Mononuclear cell (primary cell): ENCODE data around the gene MXRA8. TPM values are rescaled to one million over a fixed set of nuclear protein-coding genes. Genes with fewer than 3 reads are reported as not detected.

ENCODE experiments used
- H3K27me3 ChIP-seq: 2 replicates; pipeline ENCODE4 v1.6.0; 2011; ENCODE audit warnings: low read length, control low read depth; ENCODE audit not compliant: insufficient read depth
- H3K4me1 ChIP-seq: 2 replicates; pipeline ENCODE4 v1.5.1; 2011; ENCODE audit warnings: mild to moderate bottlenecking, low read length, control low read depth; ENCODE audit not compliant: insufficient read depth
- H3K4me3 ChIP-seq: 2 replicates; pipeline ENCODE4 v1.5.1; 2011; ENCODE audit warnings: mild to moderate bottlenecking, low read length, moderate library complexity
- H3K9me3 ChIP-seq: 2 replicates; pipeline ENCODE4 v1.5.1; 2011; ENCODE audit warnings: low read depth, mild to moderate bottlenecking, control low read depth, low read length
- total RNA-seq: library from RNA; depleted of rRNA; stranded (reverse); fragments of >200 nt; gene quantifications from one replicate; pipeline ENCODE4 v1.2.3, GENCODE V29; 2012

MXRA8 gene
- total RNA-seq, 1 donor, result 1.6 TPM

- Histone ChIP-seq H3K9me3 (no peaks in the 10 kb centered on the region), H3K27me3 (no peaks in the 10 kb centered on the region), H3K4me1 (peaks cover under 1% of the 10 kb centered on the region), H3K4me3 (no peak within 1 kb of the TSS)
Observed at GRCh38 chr1:1331068-1331965, 27.0 kb downstream of the MXRA8 start, which contains the start of gene TAS1R3. Gene TAS1R3 (plus strand): TSS chr1:1331280. CDS start chr1:1331346, 66 bp downstream.

GRCh38 chr1:1330366-1331067 is 27.8 kb downstream of the MXRA8 start:
- H3K4me1 ChIP-seq, result peaks cover 9% of the 10 kb centered on the region
- no peak overlapping the region for H3K4me3 ChIP-seq
- H3K9me3 ChIP-seq, result no peaks in the 10 kb centered on the region
- H3K27me3 ChIP-seq, result no peaks in the 10 kb centered on the region

- Histone ChIP-seq H3K9me3 (no peaks in the 10 kb centered on the region), H3K4me3 (no peak overlapping the region), H3K27me3 (no peaks in the 10 kb centered on the region)
Observed at GRCh38 chr1:1329304-1330210, 28.8 kb downstream of the MXRA8 start.

GRCh38 chr1:1328254-1328653 is 30.1 kb downstream of the MXRA8 start:
- Histone ChIP-seq H3K9me3 (no peaks in the 10 kb centered on the region), H3K27me3 (no peaks in the 10 kb centered on the region), H3K4me1 (peaks cover 19% of the 10 kb centered on the region), H3K4me3 (no peak overlapping the region)

More at GRCh38 chr1:1329304-1330210, 28.8 kb downstream of the MXRA8 start:
- H3K4me1 ChIP-seq, result peaks cover 15% of the 10 kb centered on the region

- peaks cover 24% of the 10 kb centered on the region for H3K4me1 ChIP-seq
- H3K9me3 ChIP-seq, result no peaks in the 10 kb centered on the region
- H3K4me3 ChIP-seq, result no peak overlapping the region
- no peaks in the 10 kb centered on the region for H3K27me3 ChIP-seq
Observed at GRCh38 chr1:1327291-1327690, 31.1 kb downstream of the MXRA8 start.

GRCh38 chr1:1326075-1326605 is 32.2 kb downstream of the MXRA8 start:
- Histone ChIP-seq H3K4me3 (no peak overlapping the region), H3K27me3 (no peaks in the 10 kb centered on the region), H3K4me1 (peaks cover 27% of the 10 kb centered on the region), H3K9me3 (no peaks in the 10 kb centered on the region)

GRCh38 chr1:1325288-1326074 is 32.9 kb downstream of the MXRA8 start:
- Histone ChIP-seq H3K9me3 (no peaks in the 10 kb centered on the region), H3K4me1 (peaks cover 27% of the 10 kb centered on the region), H3K4me3 (peak overlapping the region; percentile 74), H3K27me3 (no peaks in the 10 kb centered on the region)

- Histone ChIP-seq H3K27me3 (no peaks in the 10 kb centered on the region), H3K4me3 (peak within 1 kb of the TSS; percentile 74), H3K4me1 (peaks cover 27% of the 10 kb centered on the region), H3K9me3 (no peaks in the 10 kb centered on the region)
Observed at GRCh38 chr1:1324524-1325287, 33.6 kb downstream of the MXRA8 start, which contains the start of the genes CPTP and INTS11. Gene CPTP (plus strand): TSS chr1:1324802. CDS start chr1:1326911, 2,109 bp downstream. Gene INTS11 (minus strand): TSS chr1:1324660. CDS start chr1:1324608, 52 bp downstream.

GRCh38 chr1:1324084-1324523 is 34.3 kb downstream of the MXRA8 start:
- Histone ChIP-seq H3K27me3 (no peaks in the 10 kb centered on the region), H3K9me3 (no peaks in the 10 kb centered on the region), H3K4me3 (peak overlapping the region; percentile 74), H3K4me1 (peaks cover 27% of the 10 kb centered on the region)

GRCh38 chr1:1322952-1323351 is 35.4 kb downstream of the MXRA8 start:
- Histone ChIP-seq H3K4me3 (no peak overlapping the region), H3K9me3 (no peaks in the 10 kb centered on the region), H3K4me1 (peaks cover 27% of the 10 kb centered on the region), H3K27me3 (no peaks in the 10 kb centered on the region)

GRCh38 chr1:1322418-1322817 is 35.9 kb downstream of the MXRA8 start:
- Histone ChIP-seq H3K4me3 (no peak overlapping the region), H3K9me3 (no peaks in the 10 kb centered on the region), H3K4me1 (peaks cover 27% of the 10 kb centered on the region), H3K27me3 (no peaks in the 10 kb centered on the region)

- Histone ChIP-seq H3K4me1 (peaks cover 27% of the 10 kb centered on the region), H3K9me3 (no peaks in the 10 kb centered on the region), H3K4me3 (no peak overlapping the region)
Observed at GRCh38 chr1:1321477-1321876, 36.9 kb downstream of the MXRA8 start.

More at GRCh38 chr1:1321477-1321876, 36.9 kb downstream of the MXRA8 start:
- H3K27me3 ChIP-seq, result no peaks in the 10 kb centered on the region
